Sigmoid colon (tissue), 7 donors: ENCODE measurements around the gene DGKQ. TPM values are rescaled to one million over a fixed set of nuclear protein-coding genes. Genes with fewer than 3 reads are reported as not detected.

Source experiments
- DNase-seq: peaks from one replicate; pipeline ENCODE4 v3.0.0-alpha.2; 2019
- H3K27ac ChIP-seq, 4 donors: fragments of 200-600 bp; sonication (generic); one replicate each; pipeline ENCODE4 v1.5.1; 2016 to 2019; ENCODE audit warnings: mild to moderate bottlenecking in 1 of 4
- H3K27me3 ChIP-seq, 3 donors: fragments of 200-600 bp; sonication (generic); one replicate each; pipeline ENCODE4 v1.5.1; 2019; ENCODE audit warnings: mild to moderate bottlenecking in 1 of 3
- H3K36me3 ChIP-seq, 4 donors: fragments of 200-600 bp; sonication (generic); one replicate each; pipeline ENCODE4 v1.5.1; 2016 to 2019
- H3K4me1 ChIP-seq, 4 donors: fragments of 200-600 bp; sonication (generic); one replicate each; pipeline ENCODE4 v1.5.1; 2017 to 2019
- H3K4me3 ChIP-seq, 4 donors: fragments of 200-600 bp; sonication (generic); one replicate each; pipeline ENCODE4 v1.5.1; 2017 to 2019; ENCODE audit warnings: mild to moderate bottlenecking in 2 of 4, moderate library complexity in 1 of 4
- H3K9me3 ChIP-seq, 4 donors: fragments of 200-600 bp in 3 of 4; sonication (generic) in 3 of 4; one replicate each; pipeline versions ENCODE4 v1.5.1 to v1.6.1; 2013 to 2019
- EP300 ChIP-seq, 4 donors: sonication (generic); formaldehyde crosslinking; IDR thresholded peaks; one replicate each; pipeline ENCODE4 v1.6.1; 2017; ENCODE audit warnings: antibody characterized with exemption in 4 of 4
- POLR2A ChIP-seq, 2 donors: fragments of 450-650 bp; IDR thresholded peaks; one replicate each; pipeline ENCODE4 v1.6.1; 2016; ENCODE audit warnings: antibody characterized with exemption in 2 of 2, mild to moderate bottlenecking in 2 of 2, moderate library complexity in 2 of 2
- POLR2AphosphoS5 ChIP-seq, 4 donors: sonication (generic); formaldehyde crosslinking; IDR thresholded peaks; one replicate each; pipeline ENCODE4 v1.6.1; 2017; ENCODE audit warnings: antibody characterized with exemption in 4 of 4
- WGBS, 2 donors: extraction: QIAGEN DNeasy Blood & Tissue Kit; methylation state at CpG; one replicate each; pipeline ENCODE4 v1.1.7; 2013; 5-methylcytosine and 5-hydroxymethylcytosine counted together
- intact Hi-C: fragments of 100-400 bp; cut with DNase I; formaldehyde crosslinking; loops from one replicate; pipeline ENCODE4 v1.15.1; 2023
- polyA plus RNA-seq, 3 donors: library from polyadenylated mRNA; stranded (reverse); fragments of 200-250 nt; gene quantifications; one replicate each; pipeline ENCODE4 v1.2.3, GENCODE V29; 2013
- total RNA-seq, 4 donors: library from RNA; depleted of rRNA; stranded (reverse); fragments of >200 nt; gene quantifications; one replicate each; pipeline ENCODE4 v1.1.0, GENCODE V29; 2016
- TF ChIP-seq, protein P1 (sequence below), 4 experiments: fragments of 450-650 bp in 3 of 4; fragments of 200-600 bp in 1 of 4; IDR thresholded peaks; one replicate each; pipeline ENCODE4 v1.5.1; 2016 to 2019; ENCODE audit warnings: antibody characterized with exemption in 4 of 4, mild to moderate bottlenecking in 3 of 4, moderate library complexity in 2 of 4
- donor health status: healthy with polysubstance abuse.
- donor health status: Bipolar disorder and iron deficiency.
- donor health status: healthy.

DGKQ gene
- total and polyA plus RNA-seq, 7 donors: 3.5 to 26.2 (median 8.9) TPM

DNA sequence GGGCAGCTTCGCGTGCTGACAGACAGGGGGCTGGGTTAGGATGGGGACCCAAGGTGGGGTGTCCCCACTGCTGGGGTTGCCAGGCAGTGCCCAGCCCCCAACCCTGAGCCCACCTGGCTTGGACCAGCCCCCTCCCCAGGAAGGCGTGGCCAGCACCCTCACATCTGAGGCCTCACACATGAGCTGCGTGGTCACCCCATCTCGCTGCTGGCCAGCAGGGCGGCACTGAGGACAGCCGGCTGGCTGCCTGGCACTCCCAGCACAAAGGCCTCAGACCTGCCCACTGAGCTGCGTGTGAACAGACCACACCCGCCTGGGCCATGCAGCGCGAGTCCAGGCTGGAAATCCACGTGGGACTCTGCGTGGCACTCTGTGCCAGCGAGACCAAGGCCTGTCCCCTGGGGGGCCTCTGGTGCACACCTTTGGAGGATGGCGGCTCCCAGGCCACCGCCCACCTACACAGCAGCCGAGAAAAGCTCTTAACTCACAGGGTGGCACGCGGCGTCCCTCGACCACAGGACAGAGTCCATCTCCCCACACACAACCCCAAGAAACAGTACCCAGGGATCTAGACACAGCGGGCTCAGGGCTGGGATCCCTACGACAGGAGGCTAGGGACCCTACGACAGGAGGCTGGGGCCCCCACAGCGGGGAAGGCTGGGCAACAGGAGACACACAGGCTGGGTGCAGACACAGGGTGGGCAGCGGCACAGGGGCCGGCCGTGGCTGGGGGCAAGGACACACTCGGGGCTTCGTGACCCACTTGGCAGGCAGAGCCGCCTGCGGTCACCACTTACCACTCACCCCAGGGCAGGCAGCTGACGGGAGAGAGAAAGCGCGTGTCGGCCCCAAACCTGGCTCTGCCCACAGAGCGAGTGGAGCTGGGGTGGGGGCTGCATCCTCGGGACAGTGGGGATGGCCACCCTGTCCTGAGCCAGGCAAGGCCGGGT is 9.8 kb downstream of the DGKQ start:
- Histone ChIP-seq H3K9me3 (no peaks in the 10 kb centered on the region), H3K4me1 (peaks cover 0 to 12% (median 11%) of the 10 kb centered on the region in 4 donors), H3K27me3 (peaks cover 0 to 13% (median 12%) of the 10 kb centered on the region in 3 donors), H3K4me3 (no peak overlapping the region), H3K36me3 (peaks cover 0 to 31% (median 5%) of the 10 kb centered on the region in 4 donors), H3K27ac (no peak overlapping the region)
- no peak for DNase-seq
- 77 to 93% methylated on average over 39 of the region's 39 CpGs for WGBS, 2 donors
- intact Hi-C loops: no loop called here
- TF ChIP-seq EP300 (IDR thresholded peaks at IDR 0.05) (no peak), POLR2AphosphoS5 (IDR thresholded peaks at IDR 0.05) (no peak), POLR2A (IDR thresholded peaks at IDR 0.05) (no peak)
- TF ChIP-seq, protein P1, sequence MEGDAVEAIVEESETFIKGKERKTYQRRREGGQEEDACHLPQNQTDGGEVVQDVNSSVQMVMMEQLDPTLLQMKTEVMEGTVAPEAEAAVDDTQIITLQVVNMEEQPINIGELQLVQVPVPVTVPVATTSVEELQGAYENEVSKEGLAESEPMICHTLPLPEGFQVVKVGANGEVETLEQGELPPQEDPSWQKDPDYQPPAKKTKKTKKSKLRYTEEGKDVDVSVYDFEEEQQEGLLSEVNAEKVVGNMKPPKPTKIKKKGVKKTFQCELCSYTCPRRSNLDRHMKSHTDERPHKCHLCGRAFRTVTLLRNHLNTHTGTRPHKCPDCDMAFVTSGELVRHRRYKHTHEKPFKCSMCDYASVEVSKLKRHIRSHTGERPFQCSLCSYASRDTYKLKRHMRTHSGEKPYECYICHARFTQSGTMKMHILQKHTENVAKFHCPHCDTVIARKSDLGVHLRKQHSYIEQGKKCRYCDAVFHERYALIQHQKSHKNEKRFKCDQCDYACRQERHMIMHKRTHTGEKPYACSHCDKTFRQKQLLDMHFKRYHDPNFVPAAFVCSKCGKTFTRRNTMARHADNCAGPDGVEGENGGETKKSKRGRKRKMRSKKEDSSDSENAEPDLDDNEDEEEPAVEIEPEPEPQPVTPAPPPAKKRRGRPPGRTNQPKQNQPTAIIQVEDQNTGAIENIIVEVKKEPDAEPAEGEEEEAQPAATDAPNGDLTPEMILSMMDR (IDR thresholded peaks at IDR 0.05): no peak

DNA sequence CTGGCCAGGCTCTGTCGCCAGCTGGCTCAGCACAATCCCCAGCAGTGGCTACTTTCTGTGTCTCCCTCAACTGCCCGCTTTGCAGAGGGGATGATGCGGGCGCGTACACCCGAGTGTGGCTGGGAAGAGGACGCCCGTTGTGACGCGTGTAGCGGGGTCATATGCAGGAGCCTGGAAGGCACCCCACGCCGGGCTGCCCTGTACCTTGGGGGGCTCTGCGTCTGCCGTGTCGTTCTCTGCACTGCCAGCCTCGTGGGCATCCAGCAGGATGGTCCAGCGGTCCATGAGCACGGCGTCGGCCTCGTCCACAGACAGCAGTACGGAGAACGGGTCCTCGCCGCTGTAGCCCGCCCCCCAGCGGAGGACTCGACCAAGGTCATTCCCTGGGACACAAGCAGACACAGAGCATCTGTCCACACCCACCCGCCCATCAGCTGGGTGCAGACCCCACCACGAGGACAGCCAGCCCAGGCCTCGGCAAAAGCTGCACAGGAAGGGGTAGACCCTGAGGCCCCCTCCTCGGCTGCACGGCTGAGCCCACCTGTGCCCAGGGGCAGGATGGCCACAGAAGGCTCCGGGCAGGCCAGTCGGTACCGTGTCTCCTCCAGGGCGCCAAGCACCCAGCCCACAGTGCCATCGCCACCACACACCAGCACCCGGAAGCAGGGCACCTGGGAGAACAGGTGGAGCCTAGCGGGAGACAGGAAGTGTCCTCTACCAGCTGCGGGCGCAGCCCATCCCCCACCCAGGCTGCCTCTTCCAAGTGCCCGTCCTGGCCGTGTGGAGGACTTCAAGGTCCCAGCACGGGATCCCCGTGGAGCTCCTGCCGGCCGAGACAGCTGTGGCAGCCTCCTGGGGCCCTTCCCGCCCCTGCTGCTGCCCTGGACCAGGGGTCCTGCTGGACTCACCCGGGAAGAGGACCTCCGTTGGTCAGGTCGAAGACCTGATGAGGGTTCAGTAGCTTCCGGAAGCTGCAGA is 10.8 kb downstream of the DGKQ start:
- Histone ChIP-seq H3K4me3 (no peak overlapping the region), H3K27ac (no peak overlapping the region), H3K36me3 (peaks cover 0 to 40% (median 11%) of the 10 kb centered on the region in 4 donors), H3K9me3 (no peaks in the 10 kb centered on the region), H3K4me1 (peaks cover 0 to 2% (median 2%) of the 10 kb centered on the region in 4 donors), H3K27me3 (peaks cover 0 to 3% (median 1%) of the 10 kb centered on the region in 3 donors)
- WGBS, 2 donors: 65 to 93% methylated on average over 54 of the region's 54 CpGs
- intact Hi-C loops: no loop called here
- DNase-seq: peak; percentile 62
- no peak for TF ChIP-seq POLR2A (IDR thresholded peaks at IDR 0.05)

DNA sequence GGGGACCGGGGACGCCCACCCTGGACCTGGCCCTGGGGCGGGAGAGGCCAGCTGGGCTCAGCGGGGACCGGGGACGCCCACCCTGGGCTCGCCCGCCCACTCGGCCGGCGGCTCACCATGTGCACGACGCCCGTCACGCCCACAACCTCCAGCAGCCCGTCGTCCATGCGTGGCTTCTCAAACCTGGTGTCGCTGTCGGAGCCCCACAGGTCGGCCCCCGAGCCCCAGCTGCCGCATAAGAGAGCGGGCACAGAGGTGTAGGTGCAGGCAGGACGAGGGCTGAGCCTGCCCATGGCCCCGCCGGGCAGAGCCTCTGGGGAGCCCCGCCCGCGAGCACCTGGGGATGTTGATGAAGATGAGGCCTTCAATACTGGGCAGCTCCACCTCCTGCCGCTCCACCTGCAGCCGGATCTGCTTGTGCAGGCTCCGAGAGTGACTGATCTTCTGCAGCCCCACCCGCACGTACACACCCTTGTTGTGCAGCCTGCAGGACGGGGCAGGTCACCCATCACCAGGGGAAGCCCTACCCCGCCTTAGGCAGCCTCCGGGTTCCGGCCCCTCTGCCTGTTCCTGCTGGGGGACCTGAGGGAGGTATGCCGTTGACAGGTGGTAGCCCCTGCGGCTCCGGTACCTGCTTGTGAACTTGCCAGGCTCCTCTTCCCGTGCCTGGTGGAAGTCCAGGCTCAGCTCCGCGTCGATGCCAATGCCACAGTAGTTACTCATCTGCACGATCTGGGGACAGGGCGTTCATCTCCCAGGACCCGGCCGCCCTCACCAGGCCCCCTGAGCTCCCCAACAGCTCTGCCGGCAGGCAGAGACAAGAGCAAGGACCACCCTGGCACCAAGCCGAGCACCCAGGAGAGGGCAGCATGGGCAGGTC is 11.8 kb downstream of the DGKQ start:
- H3K27me3 ChIP-seq: no peaks in the 10 kb centered on the region
- no peak for TF ChIP-seq EP300 (IDR thresholded peaks at IDR 0.05)
- TF ChIP-seq POLR2AphosphoS5 (IDR thresholded peaks at IDR 0.05): peak in 2 of 4 donors; percentile 2 to 7
- H3K36me3 ChIP-seq: peaks cover 0 to 45% (median 11%) of the 10 kb centered on the region in 4 donors
- H3K4me1 ChIP-seq: no peaks in the 10 kb centered on the region
- intact Hi-C loops: no loop called here
- H3K9me3 ChIP-seq: no peaks in the 10 kb centered on the region
- no peak overlapping the region for H3K4me3 ChIP-seq
- WGBS, 2 donors: 46 to 86% methylated on average over 52 of the region's 52 CpGs
- H3K27ac ChIP-seq: no peak overlapping the region
- DNase-seq: peak; percentile 65

DNA sequence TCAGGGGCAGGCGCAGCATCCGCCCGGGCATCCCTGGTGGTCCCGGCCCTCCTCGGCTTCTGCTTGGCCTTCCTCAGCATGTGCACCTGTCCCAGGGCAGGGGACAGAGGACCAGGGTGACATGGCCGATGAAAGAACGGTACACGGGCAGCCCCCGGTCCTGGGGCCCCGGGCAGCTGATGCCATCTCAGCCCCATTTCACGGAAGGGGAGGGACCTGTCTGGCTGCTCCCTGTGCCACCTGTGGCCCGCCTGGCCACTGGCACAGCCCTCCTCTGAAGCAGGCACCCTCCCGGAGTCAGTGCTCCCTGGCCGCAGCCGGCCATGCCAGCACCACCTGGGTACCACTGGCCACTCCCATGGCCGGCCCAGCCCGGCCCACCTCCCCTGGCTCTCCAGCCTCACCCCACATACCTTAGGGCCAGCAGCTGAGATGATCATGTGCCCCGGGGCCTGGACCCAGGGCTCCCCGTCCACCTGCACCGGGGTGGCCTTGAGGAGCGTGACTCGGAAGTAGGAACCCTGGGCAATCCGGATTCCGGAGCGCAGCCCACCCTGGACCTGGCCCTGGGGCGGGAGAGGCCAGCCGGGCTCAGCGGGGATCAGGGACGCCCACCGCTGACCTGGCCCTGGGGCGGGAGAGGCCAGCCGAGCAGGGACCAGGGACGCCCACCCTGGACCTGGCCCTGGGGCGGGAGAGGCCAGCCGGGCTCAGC is 12.6 kb downstream of the DGKQ start:
- Histone ChIP-seq H3K27me3 (no peaks in the 10 kb centered on the region), H3K4me1 (no peaks in the 10 kb centered on the region), H3K27ac (no peak overlapping the region), H3K9me3 (no peaks in the 10 kb centered on the region), H3K36me3 (peaks cover 0 to 42% (median 11%) of the 10 kb centered on the region in 4 donors), H3K4me3 (no peak overlapping the region)
- DNase-seq: peak; percentile 65
- TF ChIP-seq, protein P1 (IDR thresholded peaks at IDR 0.05): no peak
- TF ChIP-seq EP300 (IDR thresholded peaks at IDR 0.05): no peak
- no peak for TF ChIP-seq POLR2A (IDR thresholded peaks at IDR 0.05)
- no peak for TF ChIP-seq POLR2AphosphoS5 (IDR thresholded peaks at IDR 0.05)
- intact Hi-C loops: no loop called here
- 91 to 96% methylated on average over 35 of the region's 35 CpGs for WGBS, 2 donors
